Muscle layer of duodenum (tissue), 2 donors: ENCODE measurements around the gene TLE1.
"Not testable (repeated sequence)": the region's sequence is repeated elsewhere in the genome, so short reads cannot be mapped to it uniquely, and the experiment has no call there.

ENCODE experiments used
- H3K27ac ChIP-seq: one replicate; pipeline ENCODE4 v1.7.0; 2013; ENCODE audit warnings: mild to moderate bottlenecking, low read length
- H3K27me3 ChIP-seq: one replicate; pipeline ENCODE4 v1.7.0; 2013; ENCODE audit warnings: low read depth, mild to moderate bottlenecking, control low read depth, low read length
- H3K36me3 ChIP-seq, 2 donors: one replicate each; pipeline ENCODE4 v1.7.0; 2013; ENCODE audit warnings: low read length in 2 of 2, control low read depth in 1 of 2, mild to moderate bottlenecking in 1 of 2; ENCODE audit not compliant: insufficient read depth in 2 of 2, control insufficient read depth in 1 of 2
- H3K4me1 ChIP-seq, 2 donors: one replicate each; pipeline ENCODE4 v1.7.0; 2013; ENCODE audit warnings: low read length in 2 of 2, mild to moderate bottlenecking in 2 of 2, control low read depth in 1 of 2, moderate library complexity in 1 of 2; ENCODE audit not compliant: insufficient read depth in 2 of 2, control insufficient read depth in 1 of 2
- H3K4me3 ChIP-seq, 2 donors: one replicate each; pipeline ENCODE4 v1.7.0; 2013; ENCODE audit warnings: low read length in 2 of 2, low read depth in 1 of 2, mild to moderate bottlenecking in 1 of 2
- H3K9me3 ChIP-seq, 2 donors: one replicate each; pipeline ENCODE4 v1.7.0; 2013; ENCODE audit warnings: low read length in 2 of 2, control low read depth in 1 of 2, mild to moderate bottlenecking in 1 of 2; ENCODE audit not compliant: control insufficient read depth in 1 of 2
- donor health status: healthy.

Gene TLE1

DNA sequence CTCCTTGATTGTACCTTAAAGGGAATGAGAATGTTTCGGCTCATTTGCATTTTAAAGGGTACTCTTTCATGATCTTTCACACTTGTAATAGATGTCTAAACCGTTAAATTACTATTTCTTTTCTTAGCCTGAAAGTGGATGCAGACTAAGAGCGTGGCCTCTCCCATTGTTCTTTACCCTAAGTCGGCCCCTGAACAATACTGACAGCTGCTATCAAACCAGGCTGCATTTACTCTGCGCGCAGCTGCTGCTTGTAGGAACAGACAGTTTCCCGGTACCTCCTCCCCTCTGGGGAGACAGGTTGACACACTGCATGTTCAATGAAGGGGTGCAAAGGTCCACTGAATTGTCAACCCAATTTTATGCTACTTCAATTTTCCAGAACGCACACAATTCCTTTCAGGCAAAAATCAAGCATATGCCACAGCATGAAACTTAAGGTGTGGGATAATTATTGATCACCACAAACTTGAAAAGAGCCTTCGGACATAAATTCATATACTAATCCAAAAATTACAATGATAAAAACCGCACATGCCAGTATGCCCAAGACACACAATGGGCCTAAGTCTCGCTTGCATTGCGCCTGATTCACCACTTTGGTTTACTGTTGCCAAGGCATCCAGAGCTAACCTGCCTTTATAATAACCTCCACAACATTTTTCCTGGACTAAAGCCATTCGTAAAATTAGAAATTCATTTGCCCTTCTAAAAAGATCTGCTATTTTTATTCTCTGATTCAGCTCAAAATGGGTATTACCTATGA, 39.7 kb downstream of the TLE1 start:
- H3K4me3 ChIP-seq = no peak overlapping the region
- no peaks in the 10 kb centered on the region for H3K27me3 ChIP-seq
- peaks cover 8 to 9% of the 10 kb centered on the region in 2 donors for H3K36me3 ChIP-seq
- H3K9me3 ChIP-seq = no peaks in the 10 kb centered on the region
- H3K27ac ChIP-seq = no peak overlapping the region
- H3K4me1 ChIP-seq = no peaks in the 10 kb centered on the region

DNA sequence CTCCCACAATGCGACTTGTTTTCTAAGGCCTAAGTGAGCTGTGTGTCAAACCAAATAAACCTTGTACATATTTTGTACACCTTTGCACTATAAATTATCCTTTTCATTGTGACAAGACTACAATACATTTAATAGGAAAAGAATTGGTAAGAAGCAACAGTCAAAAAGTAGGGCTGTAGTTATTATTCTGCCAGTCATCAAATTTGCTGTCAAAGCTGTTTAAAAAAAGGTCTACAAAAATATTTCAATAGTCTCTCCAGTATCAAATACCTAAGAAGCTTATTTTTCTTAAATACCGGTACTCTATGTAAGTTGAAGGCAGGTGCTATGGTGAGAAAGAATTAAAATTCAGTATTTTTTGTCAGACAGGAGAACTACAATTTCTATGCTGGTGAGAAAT, 40.5 kb downstream of the TLE1 start:
- Histone ChIP-seq H3K9me3 (no peaks in the 10 kb centered on the region), H3K4me1 (no peaks in the 10 kb centered on the region), H3K36me3 (peaks cover 8 to 9% of the 10 kb centered on the region in 2 donors), H3K27me3 (no peaks in the 10 kb centered on the region), H3K27ac (no peak overlapping the region), H3K4me3 (no peak overlapping the region)

DNA sequence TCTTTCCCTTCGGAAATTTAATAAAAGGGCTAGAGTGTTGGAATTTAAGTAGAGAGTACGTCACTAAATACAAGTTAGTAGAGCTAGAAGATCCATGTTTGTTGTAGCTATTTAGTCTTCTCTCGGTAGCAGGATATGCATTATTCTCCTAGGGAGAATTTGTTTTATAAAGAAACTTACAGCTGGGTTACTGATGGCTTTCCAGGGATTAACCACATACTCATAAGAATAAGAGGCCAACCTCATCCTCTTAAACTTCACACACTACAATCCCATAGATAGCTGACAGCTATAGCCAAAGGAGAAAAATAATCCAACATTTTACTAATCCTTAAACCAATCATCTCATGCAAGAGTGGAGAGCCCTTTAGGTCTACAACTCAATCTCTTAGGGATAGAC, 43.0 kb downstream of the TLE1 start:
- Histone ChIP-seq H3K27me3 (no peaks in the 10 kb centered on the region), H3K27ac (no peak overlapping the region), H3K4me3 (no peak overlapping the region), H3K9me3 (no peaks in the 10 kb centered on the region), H3K36me3 (peaks cover 5 to 6% of the 10 kb centered on the region in 2 donors), H3K4me1 (no peaks in the 10 kb centered on the region)

DNA sequence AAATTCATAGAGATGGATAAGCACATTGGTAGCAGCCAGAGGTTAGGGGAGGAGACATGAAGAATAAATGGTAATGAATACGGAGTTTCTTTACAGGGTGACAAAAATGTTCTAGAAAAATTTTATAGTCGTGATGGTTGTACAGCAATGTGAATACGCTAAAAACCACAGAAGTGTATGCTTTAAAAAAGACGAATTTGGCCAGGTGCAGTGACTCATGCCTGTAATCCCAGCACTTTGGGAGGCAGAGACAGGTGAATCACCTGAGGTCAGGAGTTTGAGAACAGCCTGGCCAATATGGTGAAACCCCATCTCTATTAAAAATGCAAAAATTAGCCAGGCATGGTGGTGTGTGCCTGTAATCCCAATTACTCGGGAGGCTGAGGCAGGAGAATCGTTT, 44.8 kb downstream of the TLE1 start:
- H3K4me3 ChIP-seq, H3K4me1 ChIP-seq, H3K27me3 ChIP-seq, H3K9me3 ChIP-seq, H3K27ac ChIP-seq, H3K36me3 ChIP-seq: not testable (repeated sequence)

DNA sequence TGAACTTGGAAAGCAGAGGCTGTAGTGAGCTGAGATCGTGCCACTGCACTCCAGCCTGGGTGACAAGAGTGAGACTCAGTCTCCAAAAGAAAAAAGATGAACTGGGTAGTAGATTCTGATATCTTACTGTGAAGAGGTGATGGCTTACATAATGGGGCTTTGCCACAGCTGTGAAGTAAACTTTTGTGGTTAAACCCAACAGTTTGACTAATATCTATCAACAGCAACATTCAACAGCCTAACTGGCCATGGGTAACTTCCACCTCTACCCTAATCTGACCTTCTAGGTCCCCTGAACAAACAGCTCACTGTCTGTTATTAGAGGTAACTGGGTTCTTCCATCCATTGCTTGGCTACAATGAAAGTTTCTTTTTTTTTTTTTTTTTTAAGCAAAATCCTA, 52.1 kb downstream of the TLE1 start:
- no peaks in the 10 kb centered on the region for H3K36me3 ChIP-seq
- no peak overlapping the region for H3K4me3 ChIP-seq
- H3K9me3 ChIP-seq = no peaks in the 10 kb centered on the region
- no peak overlapping the region for H3K27ac ChIP-seq
- H3K4me1 ChIP-seq = peaks cover 6 to 27% of the 10 kb centered on the region in 2 donors
- no peaks in the 10 kb centered on the region for H3K27me3 ChIP-seq

DNA sequence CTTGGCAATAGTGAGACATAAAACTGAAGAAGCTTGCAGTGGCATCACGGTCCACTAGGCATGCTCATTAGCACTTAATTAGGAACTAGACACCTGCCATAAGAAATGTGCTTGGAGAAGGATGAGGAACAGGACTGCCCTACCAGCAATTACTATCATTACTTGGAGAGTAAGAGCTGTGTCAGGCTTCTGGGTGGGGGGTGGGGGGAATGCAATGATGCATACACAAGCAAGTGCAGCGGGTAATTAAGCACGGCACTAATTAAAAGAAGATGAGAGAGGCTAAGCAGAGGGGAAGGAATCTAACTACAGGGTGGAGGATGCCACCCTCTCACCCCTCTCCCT, 53.1 kb downstream of the TLE1 start:
- no peaks in the 10 kb centered on the region for H3K9me3 ChIP-seq
- H3K27ac ChIP-seq = no peak overlapping the region
- H3K36me3 ChIP-seq = no peaks in the 10 kb centered on the region
- no peak overlapping the region for H3K4me3 ChIP-seq
- peaks cover 6 to 27% of the 10 kb centered on the region in 2 donors for H3K4me1 ChIP-seq
- H3K27me3 ChIP-seq = no peaks in the 10 kb centered on the region

DNA sequence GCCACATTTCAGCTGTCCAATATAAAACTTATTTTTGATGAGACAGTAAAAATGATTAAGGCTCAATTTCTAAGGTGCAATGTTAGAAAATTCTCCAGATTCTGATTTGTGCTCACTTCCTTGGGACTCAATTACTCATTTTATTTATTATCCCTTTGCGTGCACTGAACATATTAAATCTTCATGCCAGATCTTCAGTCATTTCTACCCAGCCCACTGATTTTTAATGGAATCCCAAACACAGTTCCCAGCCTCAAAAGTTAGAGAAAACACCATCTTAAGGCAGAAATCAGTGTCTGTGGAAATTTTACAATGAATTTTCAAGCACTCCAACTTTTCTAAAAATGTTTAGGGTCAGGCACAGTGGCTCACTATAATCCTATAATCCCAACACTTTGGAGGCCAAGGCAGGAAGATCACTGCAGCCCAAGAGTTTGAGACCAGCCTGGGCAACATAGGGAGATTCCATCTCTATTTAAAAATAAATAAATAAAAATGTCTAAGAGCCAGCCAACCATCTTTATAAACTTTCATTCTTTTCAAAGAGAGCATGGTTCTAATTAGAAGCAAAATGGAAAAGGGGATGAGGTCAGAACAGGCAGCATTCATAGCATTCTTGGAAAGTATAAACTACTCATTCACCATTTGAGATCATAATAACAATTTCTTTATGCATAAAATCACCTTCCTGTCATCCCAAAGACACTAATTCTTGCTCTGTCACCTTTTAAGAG, 53.7 kb downstream of the TLE1 start:
- Histone ChIP-seq H3K4me3 (no peak overlapping the region), H3K9me3 (no peaks in the 10 kb centered on the region), H3K36me3 (no peaks in the 10 kb centered on the region), H3K4me1 (peaks cover 6 to 27% of the 10 kb centered on the region in 2 donors), H3K27me3 (no peaks in the 10 kb centered on the region), H3K27ac (no peak overlapping the region)

DNA sequence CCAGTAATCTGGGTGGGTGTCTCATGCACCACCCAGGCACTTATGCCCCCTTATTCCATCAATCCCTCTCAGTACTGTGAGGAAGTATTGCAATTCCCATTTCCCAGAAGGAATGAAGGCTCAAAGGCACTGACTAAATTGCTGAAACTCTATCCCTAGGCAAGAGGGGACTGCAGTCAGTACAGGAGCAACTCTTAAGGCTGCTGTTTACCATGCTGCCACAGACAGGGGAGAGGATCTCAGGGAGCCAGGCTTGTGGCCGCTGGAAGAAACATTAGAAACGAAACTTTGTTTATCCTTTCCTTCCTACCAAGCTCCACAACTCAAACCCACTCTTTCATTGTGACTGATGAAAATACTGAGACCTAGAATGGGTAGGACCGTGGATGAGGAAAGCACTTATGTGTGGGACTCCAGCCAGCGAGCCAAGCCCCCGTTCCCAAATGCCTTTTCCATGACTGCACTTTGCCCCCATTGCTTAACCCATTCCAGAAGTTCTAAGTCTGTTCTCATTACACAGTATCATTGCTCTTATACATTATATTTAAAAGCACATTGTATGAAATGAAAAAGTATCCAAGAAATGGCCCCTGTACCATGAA, 54.3 kb downstream of the TLE1 start:
- peaks cover 6 to 27% of the 10 kb centered on the region in 2 donors for H3K4me1 ChIP-seq
- no peak overlapping the region for H3K27ac ChIP-seq
- no peak overlapping the region for H3K4me3 ChIP-seq
- no peaks in the 10 kb centered on the region for H3K9me3 ChIP-seq
- no peaks in the 10 kb centered on the region for H3K36me3 ChIP-seq
- no peaks in the 10 kb centered on the region for H3K27me3 ChIP-seq

DNA sequence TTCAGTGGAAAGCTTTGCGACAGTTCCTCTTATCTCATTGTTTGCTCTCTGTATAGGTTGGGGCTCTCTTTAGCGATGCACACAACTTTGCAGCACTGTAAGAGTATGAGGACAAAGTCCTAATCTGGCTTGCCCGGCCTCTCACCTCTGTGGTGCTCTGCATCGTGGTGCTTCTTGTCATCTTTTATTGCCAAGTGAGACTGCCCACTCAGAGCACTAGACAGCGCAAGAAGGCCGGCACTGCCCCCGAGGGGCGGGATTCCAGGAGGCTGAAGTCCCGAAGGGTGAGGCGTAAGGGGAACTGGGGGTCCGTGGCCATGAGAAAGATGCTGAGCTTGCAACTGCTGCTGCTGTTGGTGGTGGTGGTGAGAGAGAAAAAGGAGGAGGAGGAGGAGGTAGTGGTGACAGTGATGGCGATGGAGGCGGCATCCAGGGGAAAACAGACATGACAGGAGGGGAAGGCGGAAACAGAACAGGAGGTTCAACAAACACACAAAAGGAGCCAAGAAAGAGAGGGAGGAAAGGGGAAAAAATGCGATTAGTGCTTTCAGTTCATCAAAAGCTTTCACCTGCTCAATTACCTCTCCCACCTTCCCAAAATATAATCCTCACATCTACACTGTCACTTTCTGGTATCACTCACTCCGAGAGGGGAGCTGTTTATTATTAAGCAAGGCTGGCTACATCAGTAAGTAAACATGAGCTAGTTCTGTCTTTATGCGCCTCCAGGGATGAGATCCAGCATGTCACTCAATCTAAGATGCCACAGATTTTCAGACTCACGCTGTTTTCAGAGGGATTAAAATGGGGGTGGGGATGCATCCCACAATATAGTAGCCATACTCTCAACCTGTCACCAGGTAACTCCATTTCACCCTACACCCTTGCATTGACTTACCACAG, 55.1 kb downstream of the TLE1 start:
- H3K36me3 ChIP-seq = no peaks in the 10 kb centered on the region
- H3K9me3 ChIP-seq = no peaks in the 10 kb centered on the region
- H3K4me3 ChIP-seq = no peak overlapping the region
- no peak overlapping the region for H3K27ac ChIP-seq
- H3K27me3 ChIP-seq = no peaks in the 10 kb centered on the region
- peaks cover 6 to 27% of the 10 kb centered on the region in 2 donors for H3K4me1 ChIP-seq

DNA sequence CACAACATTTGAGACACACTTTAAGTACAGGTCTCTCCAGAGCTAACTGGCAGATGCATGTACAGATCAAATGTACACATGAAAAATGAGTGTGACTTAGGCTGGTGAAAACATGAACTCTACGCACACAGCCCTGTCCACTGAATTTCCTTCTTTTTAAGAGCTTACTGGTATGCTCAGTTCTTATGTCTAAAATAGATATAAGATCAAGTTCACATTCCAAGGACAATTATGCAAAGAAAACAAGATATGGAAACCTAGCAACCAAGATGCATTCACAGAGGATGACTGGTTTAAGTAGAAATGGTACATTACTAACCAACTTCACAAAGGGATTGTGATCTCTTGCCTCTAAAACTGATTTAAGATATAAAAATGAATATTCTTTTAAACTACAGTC, 56.7 kb downstream of the TLE1 start:
- peaks cover 6 to 18% of the 10 kb centered on the region in 2 donors for H3K4me1 ChIP-seq
- H3K27ac ChIP-seq = no peak overlapping the region
- H3K27me3 ChIP-seq = no peaks in the 10 kb centered on the region
- no peak overlapping the region for H3K4me3 ChIP-seq
- H3K9me3 ChIP-seq = no peaks in the 10 kb centered on the region
- no peaks in the 10 kb centered on the region for H3K36me3 ChIP-seq

DNA sequence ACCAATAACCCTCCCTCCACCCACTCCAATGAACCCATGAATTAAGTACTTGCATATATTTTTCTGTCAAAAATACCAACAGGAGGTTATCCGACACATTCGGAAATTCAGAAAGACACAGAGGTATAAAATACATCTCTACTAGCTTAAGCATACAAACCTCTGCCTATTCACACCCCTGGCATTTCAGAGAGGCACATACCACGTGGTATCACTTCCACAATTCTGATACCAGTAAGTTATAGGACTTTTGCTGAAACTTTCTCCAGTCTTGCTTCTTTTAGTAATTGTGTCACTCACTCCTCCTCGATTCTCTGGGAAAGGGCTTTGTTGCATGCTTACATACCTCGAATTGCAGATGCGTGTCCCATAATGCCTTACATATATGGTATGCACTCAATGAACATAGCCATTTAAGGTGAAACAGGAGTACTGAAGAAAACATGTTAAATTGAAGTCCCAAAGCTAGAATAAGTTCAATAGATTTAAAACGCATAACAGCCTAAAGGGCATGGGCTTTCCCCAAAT, 58.1 kb downstream of the TLE1 start:
- H3K27ac ChIP-seq = no peak overlapping the region

More for the DNA sequence above, 58.1 kb downstream of the TLE1 start:
- Histone ChIP-seq H3K9me3 (no peaks in the 10 kb centered on the region), H3K4me1 (peaks cover 6 to 16% of the 10 kb centered on the region in 2 donors), H3K36me3 (no peaks in the 10 kb centered on the region), H3K4me3 (no peak overlapping the region), H3K27me3 (no peaks in the 10 kb centered on the region)
